Liver (tissue), 3 donors: Measurements from ENCODE around the gene SUPT4H1.

ENCODE experiments used
- GABPA ChIP-seq, 2 donors: IDR thresholded peaks in 1 of 2; conservative IDR thresholded peaks in 1 of 2; 2 replicates each; pipeline ENCODE4 v1.6.1; 2016; ENCODE audit warnings: antibody characterized with exemption in 2 of 2, mild to moderate bottlenecking in 1 of 2, moderate library complexity in 1 of 2
- SP1 ChIP-seq: IDR thresholded peaks from 2 replicates; pipeline ENCODE4 v1.6.1; 2018; ENCODE audit warnings: antibody characterized with exemption, mild to moderate bottlenecking
- YY1 ChIP-seq: IDR thresholded peaks from 2 replicates; pipeline ENCODE4 v1.6.1; 2016; ENCODE audit warnings: antibody characterized with exemption, mild to moderate bottlenecking
- TF ChIP-seq, protein P1 (sequence below): fragments of 150-350 bp; IDR thresholded peaks from 2 replicates; pipeline ENCODE4 v1.5.1; 2017; ENCODE audit warnings: improper control_type of control experiment, low read depth, low read length; ENCODE audit not compliant: missing input control
- donor health status: healthy.
- donor health status: healthy.

DNA sequence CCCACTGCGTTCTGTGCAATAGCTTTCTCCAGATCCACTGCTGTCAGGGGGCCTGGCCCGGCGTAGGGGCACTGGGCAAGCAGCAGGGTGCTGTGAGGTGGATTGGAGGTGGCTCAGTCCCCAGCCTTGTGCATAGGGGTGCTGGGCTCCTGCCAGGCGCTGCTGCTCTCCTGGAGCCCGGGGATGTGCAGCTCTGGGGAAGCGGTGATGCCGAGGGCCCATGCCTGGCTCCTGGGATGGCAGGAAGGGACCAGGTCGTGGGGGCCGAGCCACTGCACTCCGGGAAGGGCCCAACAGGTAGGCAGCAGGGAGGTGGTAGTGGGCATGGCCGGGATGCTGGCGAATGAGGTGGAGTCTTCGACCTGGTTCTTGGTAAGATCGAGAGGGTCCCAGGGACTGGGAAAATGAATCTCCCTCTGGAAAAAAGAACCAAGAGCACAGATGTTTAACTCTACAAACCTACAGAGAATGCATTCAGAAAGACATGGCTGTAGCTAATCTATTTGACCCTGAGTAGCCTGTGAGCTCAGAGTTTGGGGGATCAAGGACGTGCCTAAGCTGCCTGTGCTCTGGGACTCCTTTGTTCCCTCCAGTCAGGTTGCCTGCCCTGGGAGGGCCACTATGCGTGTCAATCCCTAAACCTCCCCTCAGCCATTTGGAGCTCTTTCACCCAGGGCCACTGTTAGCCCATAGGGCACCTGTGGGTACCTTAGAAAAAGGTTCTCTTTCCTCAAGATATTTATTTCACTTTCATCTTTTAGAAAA is 6.6 kb upstream of the SUPT4H1 start:
- TF ChIP-seq GABPA (IDR thresholded peaks at IDR 0.05 in 1 of 2, conservative IDR thresholded peaks at IDR 0.05 in 1 of 2) = no peak
- TF ChIP-seq, protein P1, sequence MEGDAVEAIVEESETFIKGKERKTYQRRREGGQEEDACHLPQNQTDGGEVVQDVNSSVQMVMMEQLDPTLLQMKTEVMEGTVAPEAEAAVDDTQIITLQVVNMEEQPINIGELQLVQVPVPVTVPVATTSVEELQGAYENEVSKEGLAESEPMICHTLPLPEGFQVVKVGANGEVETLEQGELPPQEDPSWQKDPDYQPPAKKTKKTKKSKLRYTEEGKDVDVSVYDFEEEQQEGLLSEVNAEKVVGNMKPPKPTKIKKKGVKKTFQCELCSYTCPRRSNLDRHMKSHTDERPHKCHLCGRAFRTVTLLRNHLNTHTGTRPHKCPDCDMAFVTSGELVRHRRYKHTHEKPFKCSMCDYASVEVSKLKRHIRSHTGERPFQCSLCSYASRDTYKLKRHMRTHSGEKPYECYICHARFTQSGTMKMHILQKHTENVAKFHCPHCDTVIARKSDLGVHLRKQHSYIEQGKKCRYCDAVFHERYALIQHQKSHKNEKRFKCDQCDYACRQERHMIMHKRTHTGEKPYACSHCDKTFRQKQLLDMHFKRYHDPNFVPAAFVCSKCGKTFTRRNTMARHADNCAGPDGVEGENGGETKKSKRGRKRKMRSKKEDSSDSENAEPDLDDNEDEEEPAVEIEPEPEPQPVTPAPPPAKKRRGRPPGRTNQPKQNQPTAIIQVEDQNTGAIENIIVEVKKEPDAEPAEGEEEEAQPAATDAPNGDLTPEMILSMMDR = no peak
- TF ChIP-seq SP1 = no peak
- TF ChIP-seq YY1 = no peak
